Neural cell (in vitro differentiated cells): ENCODE data around the gene GOSR1. TPM values are rescaled to one million over a fixed set of nuclear protein-coding genes. Genes with fewer than 3 reads are reported as not detected.

Source experiments
- H2AFZ ChIP-seq: fragments of 200-600, 300-800 bp; sonication (generic), shearing (Covaris generic); 2 replicates; pipeline ENCODE4 v1.6.0; 2014; ENCODE audit warnings: low read depth, mild to moderate bottlenecking, antibody characterized with exemption, low read length, moderate library complexity
- H3F3A ChIP-seq: fragments of 200-600 bp; shearing (Covaris generic); 2 replicates; pipeline ENCODE4 v1.6.1; 2016; ENCODE audit warnings: mild to moderate bottlenecking, moderate library complexity, mixed read lengths, antibody characterized with exemption, low read length; ENCODE audit not compliant: insufficient read depth, poor library complexity, severe bottlenecking
- H3K27ac ChIP-seq: fragments of 200-600, 300-800 bp; sonication (generic), shearing (Covaris generic); 2 replicates; pipeline ENCODE4 v1.5.1; 2014; ENCODE audit warnings: mild to moderate bottlenecking, low read length, moderate library complexity
- H3K27me3 ChIP-seq: fragments of 300-800, 200-600 bp; sonication (generic), shearing (Covaris generic); 2 replicates; pipeline ENCODE4 v1.6.0; 2014; ENCODE audit warnings: mild to moderate bottlenecking, low read depth, low read length, moderate library complexity; ENCODE audit not compliant: insufficient read depth
- H3K36me3 ChIP-seq: fragments of 300-800, 200-600 bp; sonication (generic), shearing (Covaris generic); 2 replicates; pipeline ENCODE4 v1.5.1; 2014; ENCODE audit warnings: mild to moderate bottlenecking, antibody characterized with exemption, low read length, moderate library complexity; ENCODE audit not compliant: insufficient read depth
- H3K4me2 ChIP-seq: fragments of 300-800, 200-600 bp; sonication (generic), shearing (Covaris generic); 2 replicates; pipeline ENCODE4 v1.6.0; 2014; ENCODE audit warnings: mild to moderate bottlenecking, low read length
- H3K4me3 ChIP-seq: fragments of 300-800, 200-600 bp; sonication (generic), shearing (Covaris generic); 2 replicates; pipeline ENCODE4 v1.5.1; 2014; ENCODE audit warnings: mild to moderate bottlenecking, low read length, moderate library complexity
- H3K79me2 ChIP-seq: fragments of 200-600 bp; shearing (Covaris generic); replicated peaks from 2 replicates; pipeline ENCODE4 v1.6.0; 2014; ENCODE audit warnings: mild to moderate bottlenecking, low read length, moderate library complexity; ENCODE audit not compliant: insufficient read depth
- H3K9ac ChIP-seq: fragments of 300-800, 200-600 bp; sonication (generic), shearing (Covaris generic); 2 replicates; pipeline ENCODE4 v1.6.1; 2016; ENCODE audit warnings: mild to moderate bottlenecking, low read length, mixed read lengths
- H3K9me2 ChIP-seq: fragments of 200-600 bp; shearing (Covaris generic); 2 replicates; pipeline ENCODE4 v1.6.1; 2016; ENCODE audit warnings: mild to moderate bottlenecking, low read length, mixed read lengths; ENCODE audit not compliant: insufficient read depth
- H3K9me3 ChIP-seq: fragments of 200-600, 300-800 bp; sonication (generic), shearing (Covaris generic); 2 replicates; pipeline ENCODE4 v1.6.1; 2016; ENCODE audit warnings: mild to moderate bottlenecking, mixed run types, low read length, moderate library complexity, mixed read lengths
- H4K20me1 ChIP-seq: fragments of 200-600 bp; shearing (Covaris generic); 2 replicates; pipeline ENCODE4 v1.6.1; 2016; ENCODE audit warnings: mild to moderate bottlenecking, mixed run types; ENCODE audit not compliant: insufficient read depth
- EP300 ChIP-seq: fragments of 450-650 bp; conservative IDR thresholded peaks from 2 replicates; pipeline ENCODE4 v1.6.1; 2014; ENCODE audit warnings: antibody characterized with exemption, mild to moderate bottlenecking, moderate library complexity; ENCODE audit not compliant: poor library complexity, severe bottlenecking
- EZH2 ChIP-seq: fragments of 200-600, 300-800 bp; shearing (Covaris generic), sonication (generic); IDR thresholded peaks from 2 replicates; pipeline ENCODE4 v1.6.1; 2014; ENCODE audit warnings: antibody characterized with exemption, low read length, borderline replicate concordance, mild to moderate bottlenecking; ENCODE audit not compliant: insufficient read depth, poor library complexity, severe bottlenecking
- MXI1 ChIP-seq: fragments of 450-650 bp; conservative IDR thresholded peaks from 2 replicates; pipeline ENCODE4 v1.6.1; 2014; ENCODE audit warnings: antibody characterized with exemption, mild to moderate bottlenecking; ENCODE audit not compliant: poor library complexity, severe bottlenecking
- POLR2AphosphoS5 ChIP-seq: IDR thresholded peaks from 2 replicates; pipeline ENCODE4 v1.6.1; 2012
- RAD21 ChIP-seq: fragments of 450-650 bp; conservative IDR thresholded peaks from 2 replicates; pipeline ENCODE4 v1.6.1; 2014; ENCODE audit warnings: antibody characterized with exemption, mild to moderate bottlenecking, moderate library complexity
- REST ChIP-seq: IDR thresholded peaks from 2 replicates; pipeline ENCODE4 v1.6.1; 2012; ENCODE audit warnings: borderline replicate concordance
- SMC3 ChIP-seq: fragments of 450-650 bp; conservative IDR thresholded peaks from 2 replicates; pipeline ENCODE4 v1.6.1; 2014; ENCODE audit warnings: antibody characterized with exemption, mild to moderate bottlenecking, moderate library complexity; ENCODE audit not compliant: poor library complexity
- TAF1 ChIP-seq: IDR thresholded peaks from 2 replicates; pipeline ENCODE4 v1.6.1; 2012; ENCODE audit warnings: low read depth
- polyA plus RNA-seq: library from polyadenylated mRNA; depleted of rRNA; stranded (reverse); fragments of >200 nt; gene quantifications from 2 replicates; pipeline ENCODE4 v1.2.3, GENCODE V29; 2014
- TF ChIP-seq, protein P1 (sequence below): fragments of 450-650 bp; IDR thresholded peaks from 2 replicates; pipeline ENCODE4 v1.5.1; 2014; ENCODE audit warnings: antibody characterized with exemption, mild to moderate bottlenecking, moderate library complexity; ENCODE audit not compliant: poor library complexity, severe bottlenecking

GOSR1 gene
- polyA plus RNA-seq, 1 donor from 2014 or later: 20.1 TPM

GRCh38 chr17:30558686-30559545 lies 81.7 kb downstream of the GOSR1 start:
- H3K36me3 ChIP-seq: no peaks in the 10 kb centered on the region
- no peak overlapping the region for H3K4me3 ChIP-seq
- H3K9me3 ChIP-seq: no peaks in the 10 kb centered on the region
- no peak overlapping the region for H2AFZ ChIP-seq
- H4K20me1 ChIP-seq: no peaks in the 10 kb centered on the region
- TF ChIP-seq EZH2 (no peak), EP300 (no peak), TAF1 (no peak), POLR2AphosphoS5 (no peak), REST (no peak), RAD21 (no peak), SMC3 (no peak), MXI1 (no peak)
- TF ChIP-seq, protein P1, sequence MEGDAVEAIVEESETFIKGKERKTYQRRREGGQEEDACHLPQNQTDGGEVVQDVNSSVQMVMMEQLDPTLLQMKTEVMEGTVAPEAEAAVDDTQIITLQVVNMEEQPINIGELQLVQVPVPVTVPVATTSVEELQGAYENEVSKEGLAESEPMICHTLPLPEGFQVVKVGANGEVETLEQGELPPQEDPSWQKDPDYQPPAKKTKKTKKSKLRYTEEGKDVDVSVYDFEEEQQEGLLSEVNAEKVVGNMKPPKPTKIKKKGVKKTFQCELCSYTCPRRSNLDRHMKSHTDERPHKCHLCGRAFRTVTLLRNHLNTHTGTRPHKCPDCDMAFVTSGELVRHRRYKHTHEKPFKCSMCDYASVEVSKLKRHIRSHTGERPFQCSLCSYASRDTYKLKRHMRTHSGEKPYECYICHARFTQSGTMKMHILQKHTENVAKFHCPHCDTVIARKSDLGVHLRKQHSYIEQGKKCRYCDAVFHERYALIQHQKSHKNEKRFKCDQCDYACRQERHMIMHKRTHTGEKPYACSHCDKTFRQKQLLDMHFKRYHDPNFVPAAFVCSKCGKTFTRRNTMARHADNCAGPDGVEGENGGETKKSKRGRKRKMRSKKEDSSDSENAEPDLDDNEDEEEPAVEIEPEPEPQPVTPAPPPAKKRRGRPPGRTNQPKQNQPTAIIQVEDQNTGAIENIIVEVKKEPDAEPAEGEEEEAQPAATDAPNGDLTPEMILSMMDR: no peak
- H3K4me2 ChIP-seq: no peak overlapping the region
- no peaks in the 10 kb centered on the region for H3K79me2 ChIP-seq
- no peaks in the 10 kb centered on the region for H3K27me3 ChIP-seq
- H3K27ac ChIP-seq: no peak overlapping the region
- H3K9me2 ChIP-seq: no peaks in the 10 kb centered on the region
- no peak overlapping the region for H3K9ac ChIP-seq
- H3F3A ChIP-seq: no peaks in the 10 kb centered on the region

DNA sequence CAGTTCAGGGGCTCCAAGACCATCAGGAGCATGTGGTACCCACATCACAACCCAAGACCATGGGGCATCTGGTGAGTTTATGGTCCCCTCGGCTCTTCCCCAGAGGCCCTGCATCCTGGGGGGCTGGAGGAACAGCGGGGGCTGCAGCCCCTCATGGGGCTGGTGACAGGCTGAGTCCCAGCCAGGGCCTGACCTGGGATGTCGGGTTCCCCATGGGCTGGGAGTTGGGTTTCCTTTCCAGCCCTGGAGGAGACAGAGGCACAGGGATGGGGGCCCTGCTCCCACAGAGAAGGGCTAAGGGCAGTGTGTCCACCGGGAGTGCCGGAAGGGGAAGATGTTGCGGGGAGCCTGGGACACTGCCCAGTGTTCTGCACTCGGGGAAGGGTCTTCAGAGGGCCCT lies 82.4 kb downstream of the GOSR1 start:
- no peaks in the 10 kb centered on the region for H4K20me1 ChIP-seq
- no peaks in the 10 kb centered on the region for H3K36me3 ChIP-seq
- no peaks in the 10 kb centered on the region for H3K9me3 ChIP-seq
- H3K4me3 ChIP-seq: no peak overlapping the region
- H3F3A ChIP-seq: no peaks in the 10 kb centered on the region
- no peaks in the 10 kb centered on the region for H3K79me2 ChIP-seq
- H3K27me3 ChIP-seq: no peaks in the 10 kb centered on the region
- no peak for TF ChIP-seq TAF1
- TF ChIP-seq, protein P1: no peak
- TF ChIP-seq POLR2AphosphoS5: no peak
- TF ChIP-seq EP300: no peak
- TF ChIP-seq REST: no peak
- TF ChIP-seq MXI1: no peak
- no peak overlapping the region for H3K4me2 ChIP-seq
- H3K9ac ChIP-seq: no peak overlapping the region
- H3K27ac ChIP-seq: no peak overlapping the region
- no peaks in the 10 kb centered on the region for H3K9me2 ChIP-seq
- no peak overlapping the region for H2AFZ ChIP-seq
